ENCODE measurements around the gene POLE.

Gene POLE

DNA sequence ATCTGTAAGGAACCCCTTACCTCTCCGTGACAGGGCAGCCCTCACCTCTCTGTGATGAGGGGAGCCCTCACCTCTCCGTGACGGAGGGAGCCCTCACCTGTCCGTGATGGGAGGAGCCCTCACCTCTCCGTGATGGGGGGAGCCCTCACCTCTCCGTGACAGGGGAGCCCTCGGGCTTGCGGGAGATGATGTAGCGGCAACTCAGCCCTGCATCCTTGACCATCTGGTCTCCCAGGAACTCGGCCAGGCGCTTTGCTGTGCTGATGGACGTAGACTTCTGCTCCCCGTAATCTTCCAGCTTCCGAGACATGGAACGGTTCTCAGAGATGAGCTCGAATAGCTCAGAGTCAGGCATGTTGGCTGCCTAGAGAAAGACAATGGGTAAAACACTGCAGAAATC lies 28.0 kb downstream of the POLE start:
- TF ChIP-seq, protein P1, sequence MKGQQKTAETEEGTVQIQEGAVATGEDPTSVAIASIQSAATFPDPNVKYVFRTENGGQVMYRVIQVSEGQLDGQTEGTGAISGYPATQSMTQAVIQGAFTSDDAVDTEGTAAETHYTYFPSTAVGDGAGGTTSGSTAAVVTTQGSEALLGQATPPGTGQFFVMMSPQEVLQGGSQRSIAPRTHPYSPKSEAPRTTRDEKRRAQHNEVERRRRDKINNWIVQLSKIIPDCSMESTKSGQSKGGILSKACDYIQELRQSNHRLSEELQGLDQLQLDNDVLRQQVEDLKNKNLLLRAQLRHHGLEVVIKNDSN (IDR thresholded peaks at IDR 0.05), result no peak
- no peak for TF ChIP-seq EGR1 (IDR thresholded peaks at IDR 0.05)
- no peak for TF ChIP-seq TCF12 (IDR thresholded peaks at IDR 0.05; ENCODE audit: low read depth)
- TF ChIP-seq FOXM1 (IDR thresholded peaks at IDR 0.05; ENCODE audit: borderline replicate concordance, low read depth), result no peak
- TF ChIP-seq, protein P2, sequence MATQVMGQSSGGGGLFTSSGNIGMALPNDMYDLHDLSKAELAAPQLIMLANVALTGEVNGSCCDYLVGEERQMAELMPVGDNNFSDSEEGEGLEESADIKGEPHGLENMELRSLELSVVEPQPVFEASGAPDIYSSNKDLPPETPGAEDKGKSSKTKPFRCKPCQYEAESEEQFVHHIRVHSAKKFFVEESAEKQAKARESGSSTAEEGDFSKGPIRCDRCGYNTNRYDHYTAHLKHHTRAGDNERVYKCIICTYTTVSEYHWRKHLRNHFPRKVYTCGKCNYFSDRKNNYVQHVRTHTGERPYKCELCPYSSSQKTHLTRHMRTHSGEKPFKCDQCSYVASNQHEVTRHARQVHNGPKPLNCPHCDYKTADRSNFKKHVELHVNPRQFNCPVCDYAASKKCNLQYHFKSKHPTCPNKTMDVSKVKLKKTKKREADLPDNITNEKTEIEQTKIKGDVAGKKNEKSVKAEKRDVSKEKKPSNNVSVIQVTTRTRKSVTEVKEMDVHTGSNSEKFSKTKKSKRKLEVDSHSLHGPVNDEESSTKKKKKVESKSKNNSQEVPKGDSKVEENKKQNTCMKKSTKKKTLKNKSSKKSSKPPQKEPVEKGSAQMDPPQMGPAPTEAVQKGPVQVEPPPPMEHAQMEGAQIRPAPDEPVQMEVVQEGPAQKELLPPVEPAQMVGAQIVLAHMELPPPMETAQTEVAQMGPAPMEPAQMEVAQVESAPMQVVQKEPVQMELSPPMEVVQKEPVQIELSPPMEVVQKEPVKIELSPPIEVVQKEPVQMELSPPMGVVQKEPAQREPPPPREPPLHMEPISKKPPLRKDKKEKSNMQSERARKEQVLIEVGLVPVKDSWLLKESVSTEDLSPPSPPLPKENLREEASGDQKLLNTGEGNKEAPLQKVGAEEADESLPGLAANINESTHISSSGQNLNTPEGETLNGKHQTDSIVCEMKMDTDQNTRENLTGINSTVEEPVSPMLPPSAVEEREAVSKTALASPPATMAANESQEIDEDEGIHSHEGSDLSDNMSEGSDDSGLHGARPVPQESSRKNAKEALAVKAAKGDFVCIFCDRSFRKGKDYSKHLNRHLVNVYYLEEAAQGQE (IDR thresholded peaks at IDR 0.05; ENCODE audit: low read depth), result no peak
- no peak for TF ChIP-seq ZBTB7A (IDR thresholded peaks at IDR 0.05; ENCODE audit: low read depth)
- TF ChIP-seq CEBPB (IDR thresholded peaks at IDR 0.05), result no peak
- no peak for TF ChIP-seq NFIC (IDR thresholded peaks at IDR 0.05)
- TF ChIP-seq TAF1 (IDR thresholded peaks at IDR 0.05; ENCODE audit: low read depth), result no peak
- no peak for TF ChIP-seq CREB1 (IDR thresholded peaks at IDR 0.05; ENCODE audit: low read depth)
- TF ChIP-seq YY1 (IDR thresholded peaks at IDR 0.05; ENCODE audit: low read depth), result no peak
- no peak for TF ChIP-seq EP300 (IDR thresholded peaks at IDR 0.05; ENCODE audit: borderline replicate concordance)
- TF ChIP-seq, protein P3, sequence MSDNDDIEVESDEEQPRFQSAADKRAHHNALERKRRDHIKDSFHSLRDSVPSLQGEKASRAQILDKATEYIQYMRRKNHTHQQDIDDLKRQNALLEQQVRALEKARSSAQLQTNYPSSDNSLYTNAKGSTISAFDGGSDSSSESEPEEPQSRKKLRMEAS (IDR thresholded peaks at IDR 0.05), result no peak
- no peak for TF ChIP-seq RAD21 (IDR thresholded peaks at IDR 0.05; ENCODE audit: low read depth)
- TF ChIP-seq TEAD4 (IDR thresholded peaks at IDR 0.05), result no peak

DNA sequence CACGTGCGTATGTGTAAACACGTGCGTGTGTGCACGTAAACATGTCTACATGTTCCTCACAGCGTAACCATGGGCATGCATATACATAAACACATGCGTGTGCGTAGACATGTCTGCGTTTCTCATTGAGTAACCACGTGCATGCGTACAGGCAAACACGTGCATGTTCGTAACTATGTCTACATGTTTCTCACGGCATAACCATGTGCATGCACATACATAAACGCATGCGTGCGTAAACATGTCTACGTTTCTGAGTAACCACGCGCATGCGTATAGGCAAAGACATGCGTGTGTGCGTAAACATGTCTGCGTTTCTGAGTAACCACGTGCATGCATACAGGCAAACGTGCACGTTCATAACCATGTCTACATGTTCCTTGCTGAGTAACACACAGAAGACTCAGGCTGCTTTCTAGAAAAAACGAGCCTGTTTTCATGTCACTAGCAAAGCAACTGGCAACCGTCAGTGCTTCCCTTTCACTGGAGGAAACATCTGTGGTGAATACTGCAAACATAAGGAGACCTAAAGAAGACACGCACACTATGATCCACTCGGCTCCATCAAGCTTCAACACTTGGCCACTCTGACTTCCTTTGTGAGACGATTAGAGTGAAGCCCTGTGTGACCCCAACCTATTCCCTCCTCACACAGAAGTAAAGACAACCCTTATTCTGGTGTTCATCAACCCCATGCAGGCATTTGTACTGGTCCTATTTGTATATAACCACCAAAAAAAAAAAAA lies 28.8 kb downstream of the POLE start:
- TF ChIP-seq TEAD4 (IDR thresholded peaks at IDR 0.05) (no peak), ZBTB7A (IDR thresholded peaks at IDR 0.05; ENCODE audit: low read depth) (no peak), TAF1 (IDR thresholded peaks at IDR 0.05; ENCODE audit: low read depth) (no peak), CEBPB (IDR thresholded peaks at IDR 0.05) (no peak), EP300 (IDR thresholded peaks at IDR 0.05; ENCODE audit: borderline replicate concordance) (no peak), RAD21 (IDR thresholded peaks at IDR 0.05; ENCODE audit: low read depth) (no peak), NFIC (IDR thresholded peaks at IDR 0.05) (no peak), TCF12 (IDR thresholded peaks at IDR 0.05; ENCODE audit: low read depth) (no peak), EGR1 (IDR thresholded peaks at IDR 0.05) (no peak)
- TF ChIP-seq, protein P3 (IDR thresholded peaks at IDR 0.05), result no peak
- TF ChIP-seq, protein P1 (IDR thresholded peaks at IDR 0.05), result no peak
- TF ChIP-seq, protein P2 (IDR thresholded peaks at IDR 0.05; ENCODE audit: low read depth), result no peak

DNA sequence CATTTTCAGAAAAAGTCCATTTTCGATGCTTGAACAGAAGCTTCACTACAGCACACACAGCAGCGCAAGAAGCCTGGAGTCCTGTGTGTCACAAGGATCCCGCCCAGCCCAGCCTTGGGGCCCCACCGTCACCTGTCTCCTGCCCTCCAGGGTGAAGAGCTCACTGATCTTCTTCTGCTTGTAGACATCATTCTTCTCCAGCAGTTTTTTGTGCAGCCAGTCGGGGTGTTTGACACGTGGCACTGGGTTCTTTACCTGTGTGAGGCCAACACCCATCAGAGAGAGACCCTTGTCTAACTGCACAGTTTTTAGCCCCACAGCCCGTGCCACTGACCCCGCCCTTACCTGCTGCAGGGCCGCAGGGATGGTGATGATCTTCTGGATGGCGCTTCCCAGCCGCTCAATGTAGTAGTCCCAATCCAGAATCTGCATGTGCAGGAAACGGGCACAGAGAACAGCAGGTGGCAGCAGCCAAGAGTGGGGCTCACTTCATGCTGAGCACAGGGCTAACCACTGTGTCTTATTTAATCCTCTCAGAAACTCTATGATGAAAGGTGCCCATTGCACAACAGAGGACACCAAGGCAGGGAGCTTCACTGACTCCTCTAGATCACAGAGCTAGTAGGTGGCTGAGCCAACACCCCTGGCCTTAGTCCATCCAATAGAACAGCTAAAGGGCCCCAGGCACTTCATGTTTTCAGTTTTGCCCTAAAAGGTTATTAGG lies 30.0 kb downstream of the POLE start:
- TF ChIP-seq YY1 (IDR thresholded peaks at IDR 0.05; ENCODE audit: low read depth), result no peak
- TF ChIP-seq EGR1 (IDR thresholded peaks at IDR 0.05), result no peak
- no peak for TF ChIP-seq FOXM1 (IDR thresholded peaks at IDR 0.05; ENCODE audit: borderline replicate concordance, low read depth)
- TF ChIP-seq NFIC (IDR thresholded peaks at IDR 0.05), result no peak
- no peak for TF ChIP-seq CREB1 (IDR thresholded peaks at IDR 0.05; ENCODE audit: low read depth)
- TF ChIP-seq ZBTB7A (IDR thresholded peaks at IDR 0.05; ENCODE audit: low read depth), result no peak
- TF ChIP-seq, protein P2 (IDR thresholded peaks at IDR 0.05; ENCODE audit: low read depth), result no peak
- no peak for TF ChIP-seq RAD21 (IDR thresholded peaks at IDR 0.05; ENCODE audit: low read depth)
- no peak for TF ChIP-seq TEAD4 (IDR thresholded peaks at IDR 0.05)
- TF ChIP-seq TAF1 (IDR thresholded peaks at IDR 0.05; ENCODE audit: low read depth), result no peak
- TF ChIP-seq, protein P1 (IDR thresholded peaks at IDR 0.05), result no peak
- TF ChIP-seq CEBPB (IDR thresholded peaks at IDR 0.05), result no peak
- no peak for TF ChIP-seq TCF12 (IDR thresholded peaks at IDR 0.05; ENCODE audit: low read depth)
- TF ChIP-seq, protein P3 (IDR thresholded peaks at IDR 0.05), result no peak
- no peak for TF ChIP-seq EP300 (IDR thresholded peaks at IDR 0.05; ENCODE audit: borderline replicate concordance)

All from Ishikawa (cell line).